Skeletal muscle tissue (tissue), 4 donors: Measurements from ENCODE around the gene SARNP. TPM values are rescaled to one million over a fixed set of nuclear protein-coding genes. Genes with fewer than 3 reads are reported as not detected.

Source experiments
- H3K27ac ChIP-seq: one replicate; pipeline ENCODE4 v1.7.0; 2013; ENCODE audit warnings: mild to moderate bottlenecking, low read depth, low read length, inconsistent platforms
- H3K27me3 ChIP-seq, 3 donors: one replicate each; pipeline ENCODE4 v1.7.0; 2013; ENCODE audit warnings: low read length in 3 of 3; ENCODE audit not compliant: control insufficient read depth in 3 of 3, insufficient read depth in 3 of 3
- H3K36me3 ChIP-seq, 3 donors: one replicate each; pipeline ENCODE4 v1.7.0; 2013; ENCODE audit warnings: low read length in 3 of 3; ENCODE audit not compliant: control insufficient read depth in 3 of 3, insufficient read depth in 3 of 3
- H3K4me1 ChIP-seq, 3 donors: one replicate each; pipeline ENCODE4 v1.7.0; 2013; ENCODE audit warnings: low read length in 3 of 3, mild to moderate bottlenecking in 3 of 3; ENCODE audit not compliant: control insufficient read depth in 3 of 3, insufficient read depth in 3 of 3
- H3K4me3 ChIP-seq, 3 donors: one replicate each; pipeline ENCODE4 v1.7.0; 2013; ENCODE audit warnings: low read length in 3 of 3
- H3K9ac ChIP-seq, 3 donors: one replicate each; pipeline ENCODE4 v1.7.0; 2013; ENCODE audit warnings: low read length in 3 of 3, mild to moderate bottlenecking in 3 of 3, moderate library complexity in 2 of 3, low read depth in 1 of 3
- H3K9me3 ChIP-seq, 3 donors: one replicate each; pipeline ENCODE4 v1.7.0; 2013; ENCODE audit warnings: low read length in 3 of 3; ENCODE audit not compliant: control insufficient read depth in 3 of 3
- total RNA-seq: library from RNA; depleted of rRNA; stranded (reverse); fragments of >200 nt; gene quantifications from one replicate; pipeline ENCODE4 v1.2.3, GENCODE V29; 2014
- donor health status: Osteomylitis.

Gene SARNP
- total RNA-seq, 1 donor from 2014 or later = 71.5 TPM

DNA sequence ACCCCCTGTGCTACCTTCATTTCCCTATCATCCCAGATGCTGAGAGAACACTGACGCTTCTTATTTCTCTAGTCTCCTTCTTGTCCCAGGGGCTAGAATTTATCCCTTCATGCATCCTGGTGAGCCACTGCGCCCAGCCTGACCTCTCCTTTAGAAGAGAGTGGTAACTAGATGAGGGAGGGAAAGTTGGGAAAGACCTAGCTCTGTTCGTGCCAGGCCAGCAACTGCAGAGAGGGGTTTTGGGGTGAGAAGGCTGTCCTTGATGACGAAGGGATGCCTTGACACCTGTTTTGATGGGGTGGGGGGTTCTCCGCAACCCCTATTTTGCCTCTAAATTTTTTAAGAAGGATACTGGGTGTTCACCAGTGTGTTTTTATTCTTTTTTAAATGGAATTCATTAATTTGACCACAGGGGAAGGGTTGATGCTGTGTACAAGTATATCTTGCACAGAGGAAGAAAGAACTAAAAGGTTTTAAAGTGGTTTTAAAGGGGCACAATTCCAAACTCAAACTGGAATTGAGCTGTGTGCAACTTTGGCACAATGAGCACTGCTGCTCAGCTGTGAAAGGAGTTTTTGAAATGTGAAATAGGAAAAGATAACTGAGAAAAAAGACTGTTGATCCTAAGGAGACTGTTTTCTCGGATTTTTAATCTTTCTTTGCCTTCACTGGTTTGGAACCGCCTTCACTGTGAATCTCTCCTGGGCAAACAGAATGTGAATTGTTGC is 32.3 kb upstream of the SARNP start:
- H3K9ac ChIP-seq = no peak overlapping the region

DNA sequence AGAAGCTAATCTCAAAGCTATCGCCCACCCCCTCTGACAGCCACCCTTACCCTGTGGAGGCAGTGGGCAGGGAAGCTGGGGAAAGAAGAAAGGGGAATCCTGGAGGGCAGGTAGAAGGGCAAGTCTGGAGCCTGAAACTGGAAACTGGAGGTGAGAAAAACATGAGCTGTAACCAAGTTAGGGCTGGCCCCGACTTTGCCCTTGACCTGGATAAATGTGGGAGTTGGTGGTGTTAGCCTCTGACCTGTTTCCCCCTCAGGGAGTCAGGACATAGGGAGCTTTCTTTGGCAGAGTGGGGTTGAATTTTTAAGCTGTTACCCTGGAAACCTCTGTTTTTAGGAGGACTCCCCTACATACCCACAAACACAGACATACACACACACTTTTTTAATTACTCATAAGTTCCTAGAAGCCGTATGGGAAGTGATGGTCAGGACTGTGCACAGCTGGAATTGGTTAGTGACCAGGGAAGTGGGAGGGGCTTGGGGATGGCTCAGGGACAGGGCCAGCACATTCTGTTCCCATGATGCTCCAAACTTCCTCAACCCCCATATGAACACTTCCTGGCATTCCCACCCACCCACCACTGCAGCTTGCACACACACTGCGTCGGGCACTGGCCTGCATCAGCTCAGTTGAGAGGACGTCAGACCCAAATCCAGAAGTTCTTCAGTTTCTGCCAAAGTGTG is 30.2 kb upstream of the SARNP start:
- no peaks in the 10 kb centered on the region for H3K9me3 ChIP-seq
- H3K36me3 ChIP-seq = no peaks in the 10 kb centered on the region
- peak overlapping the region; percentile 88 for H3K27ac ChIP-seq
- H3K4me3 ChIP-seq = no peak overlapping the region
- H3K27me3 ChIP-seq = peaks cover 4 to 18% (median 7%) of the 10 kb centered on the region in 3 donors
- H3K9ac ChIP-seq = peak overlapping the region in 2 of 3 donors; percentile 33 to 34
- peaks cover 7 to 16% (median 8%) of the 10 kb centered on the region in 3 donors for H3K4me1 ChIP-seq

More for the DNA sequence above, 32.3 kb upstream of the SARNP start:
- Histone ChIP-seq H3K36me3 (no peaks in the 10 kb centered on the region), H3K9me3 (no peaks in the 10 kb centered on the region), H3K27ac (peak overlapping the region; percentile 88), H3K27me3 (peaks cover 4 to 11% (median 7%) of the 10 kb centered on the region in 3 donors), H3K4me3 (no peak overlapping the region), H3K4me1 (peaks cover 7 to 14% (median 8%) of the 10 kb centered on the region in 3 donors)

DNA sequence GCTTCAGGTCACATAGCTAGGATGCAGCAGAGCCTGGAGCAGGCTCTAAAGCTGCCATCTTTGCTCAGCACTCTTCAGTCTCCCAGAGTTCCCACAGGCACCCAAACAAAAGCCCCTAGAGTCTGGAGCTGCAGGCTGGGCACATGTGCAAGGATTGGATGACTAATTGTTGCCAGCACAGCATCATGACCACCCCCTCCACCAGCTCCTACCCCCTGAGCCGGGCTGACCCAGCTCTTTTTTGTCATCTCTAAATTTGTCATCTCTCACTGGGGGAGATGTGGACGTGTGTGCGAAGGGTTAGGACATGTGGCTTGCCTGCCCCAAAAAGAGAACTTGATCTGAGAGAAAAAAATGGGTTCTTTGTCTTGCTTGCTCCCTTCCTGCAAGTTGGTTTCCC is 29.5 kb upstream of the SARNP start:
- Histone ChIP-seq H3K27ac (peak overlapping the region; percentile 88), H3K9ac (no peak overlapping the region), H3K36me3 (no peaks in the 10 kb centered on the region), H3K27me3 (peaks cover 4 to 24% (median 7%) of the 10 kb centered on the region in 3 donors), H3K4me1 (peaks cover 7 to 16% (median 8%) of the 10 kb centered on the region in 3 donors), H3K9me3 (no peaks in the 10 kb centered on the region), H3K4me3 (no peak overlapping the region)

DNA sequence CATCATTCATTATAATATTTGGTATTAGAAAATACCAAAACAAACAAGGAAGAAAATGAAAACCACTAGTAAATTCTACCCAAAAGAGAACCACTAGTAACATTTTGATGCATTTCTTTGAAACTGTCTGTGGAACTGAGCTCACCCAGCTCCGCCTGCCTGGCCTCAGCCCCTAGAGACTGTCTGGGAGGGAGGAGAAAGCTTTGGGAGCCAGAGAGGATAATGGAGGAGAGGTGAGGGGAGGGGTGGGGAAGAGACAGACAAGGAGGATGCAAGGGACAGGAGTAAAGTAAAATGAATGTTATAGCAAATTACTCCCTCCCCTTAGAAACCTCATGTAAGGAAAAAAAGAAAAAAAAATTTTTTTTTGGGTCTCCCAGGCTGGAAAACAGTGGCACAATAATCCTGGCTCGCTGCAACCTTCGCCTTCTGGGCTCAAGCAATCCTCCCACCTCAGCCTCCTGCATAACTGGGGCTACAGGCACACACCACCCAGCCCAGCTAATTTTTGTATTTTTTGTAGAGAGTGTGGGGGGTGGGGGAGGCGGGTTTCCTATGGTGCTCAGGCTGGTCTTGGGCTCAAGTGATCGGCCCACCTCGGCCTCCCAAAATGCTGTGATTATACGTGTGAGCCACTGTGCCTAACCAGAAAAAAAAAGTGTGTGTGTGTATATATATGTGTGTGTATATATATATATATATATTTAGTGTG is 28.4 kb upstream of the SARNP start:
- peaks cover 7 to 16% (median 8%) of the 10 kb centered on the region in 3 donors for H3K4me1 ChIP-seq
- H3K9ac ChIP-seq = no peak overlapping the region
- H3K27ac ChIP-seq = peak overlapping the region; percentile 57

DNA sequence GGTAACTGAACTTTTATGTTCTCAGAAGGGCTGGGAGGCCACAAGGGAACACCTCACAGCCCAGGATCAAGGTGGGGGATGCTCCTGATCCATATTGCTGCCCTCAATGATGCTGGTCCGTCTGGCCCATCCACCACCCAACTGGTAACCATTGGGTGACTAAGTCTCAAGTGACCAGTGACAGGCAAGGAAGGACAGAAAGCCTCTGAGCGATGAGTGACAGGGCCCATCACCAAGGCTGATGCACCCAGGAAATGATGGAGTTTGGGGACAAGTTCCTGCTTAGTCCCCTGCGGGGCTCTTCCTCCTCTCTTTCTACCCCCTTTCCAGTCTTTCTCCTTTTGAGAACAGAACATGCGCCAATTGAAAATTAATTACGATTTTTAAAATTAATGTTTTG is 27.8 kb upstream of the SARNP start:
- Histone ChIP-seq H3K27ac (peak overlapping the region; percentile 57), H3K4me3 (no peak overlapping the region), H3K9me3 (no peaks in the 10 kb centered on the region), H3K9ac (no peak overlapping the region), H3K27me3 (peaks cover 4 to 23% (median 6%) of the 10 kb centered on the region in 3 donors), H3K36me3 (no peaks in the 10 kb centered on the region), H3K4me1 (peaks cover 7 to 16% (median 8%) of the 10 kb centered on the region in 3 donors)

More for the DNA sequence above, 28.4 kb upstream of the SARNP start:
- H3K27me3 ChIP-seq = peaks cover 4 to 24% (median 7%) of the 10 kb centered on the region in 3 donors
- H3K4me3 ChIP-seq = no peak overlapping the region
- no peaks in the 10 kb centered on the region for H3K9me3 ChIP-seq
- H3K36me3 ChIP-seq = no peaks in the 10 kb centered on the region

DNA sequence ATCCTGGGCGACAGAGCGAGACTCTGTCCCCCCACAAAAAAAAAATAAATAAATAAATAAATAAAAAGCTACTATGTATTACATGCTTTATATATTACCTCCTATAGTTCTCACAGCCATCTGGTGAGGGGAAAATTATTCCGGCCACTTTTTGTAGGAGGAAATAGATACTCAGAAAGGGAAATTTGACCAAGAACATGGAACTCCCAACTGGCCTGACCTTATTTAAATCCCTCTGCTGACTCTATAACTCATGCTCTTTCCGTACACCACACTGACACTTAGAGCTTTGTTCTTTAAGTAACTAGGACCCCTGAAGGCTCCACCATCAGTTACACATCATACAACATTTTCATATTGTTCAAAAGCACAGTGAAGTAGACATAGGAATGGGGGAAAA is 27.4 kb upstream of the SARNP start:
- H3K4me1 ChIP-seq = peaks cover 7 to 16% (median 8%) of the 10 kb centered on the region in 3 donors
- no peak overlapping the region for H3K4me3 ChIP-seq
- peak overlapping the region; percentile 57 for H3K27ac ChIP-seq
- no peaks in the 10 kb centered on the region for H3K36me3 ChIP-seq
- H3K9me3 ChIP-seq = no peaks in the 10 kb centered on the region
- peaks cover 3 to 23% (median 4%) of the 10 kb centered on the region in 3 donors for H3K27me3 ChIP-seq
- no peak overlapping the region for H3K9ac ChIP-seq

DNA sequence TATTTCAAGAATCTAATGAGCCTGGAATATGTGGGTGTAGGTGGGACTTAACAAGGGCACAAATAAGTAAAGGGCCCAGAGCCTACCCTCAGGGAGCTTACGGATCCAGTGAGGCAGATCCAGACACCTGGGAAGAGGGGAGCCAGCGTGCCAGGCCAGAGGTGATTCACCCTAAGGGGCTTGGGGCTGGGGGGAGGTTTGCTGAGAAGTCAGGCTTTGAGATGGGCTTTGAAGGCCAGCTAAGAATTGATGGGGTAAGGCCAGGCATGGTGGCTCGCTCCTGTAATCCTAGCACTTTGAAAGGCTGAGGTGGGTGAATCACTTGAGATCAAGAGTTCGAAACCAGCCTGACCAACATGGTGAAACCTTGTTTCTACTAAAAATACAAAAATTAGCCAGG is 25.9 kb upstream of the SARNP start:
- H3K27me3 ChIP-seq = peaks cover 1 to 21% (median 2%) of the 10 kb centered on the region in 3 donors
- no peaks in the 10 kb centered on the region for H3K36me3 ChIP-seq
- H3K9ac ChIP-seq = no peak overlapping the region
- H3K27ac ChIP-seq = peak overlapping the region; percentile 67
- H3K4me1 ChIP-seq = peaks cover 4 to 10% (median 5%) of the 10 kb centered on the region in 3 donors
- H3K9me3 ChIP-seq = no peaks in the 10 kb centered on the region
- H3K4me3 ChIP-seq = no peak overlapping the region

DNA sequence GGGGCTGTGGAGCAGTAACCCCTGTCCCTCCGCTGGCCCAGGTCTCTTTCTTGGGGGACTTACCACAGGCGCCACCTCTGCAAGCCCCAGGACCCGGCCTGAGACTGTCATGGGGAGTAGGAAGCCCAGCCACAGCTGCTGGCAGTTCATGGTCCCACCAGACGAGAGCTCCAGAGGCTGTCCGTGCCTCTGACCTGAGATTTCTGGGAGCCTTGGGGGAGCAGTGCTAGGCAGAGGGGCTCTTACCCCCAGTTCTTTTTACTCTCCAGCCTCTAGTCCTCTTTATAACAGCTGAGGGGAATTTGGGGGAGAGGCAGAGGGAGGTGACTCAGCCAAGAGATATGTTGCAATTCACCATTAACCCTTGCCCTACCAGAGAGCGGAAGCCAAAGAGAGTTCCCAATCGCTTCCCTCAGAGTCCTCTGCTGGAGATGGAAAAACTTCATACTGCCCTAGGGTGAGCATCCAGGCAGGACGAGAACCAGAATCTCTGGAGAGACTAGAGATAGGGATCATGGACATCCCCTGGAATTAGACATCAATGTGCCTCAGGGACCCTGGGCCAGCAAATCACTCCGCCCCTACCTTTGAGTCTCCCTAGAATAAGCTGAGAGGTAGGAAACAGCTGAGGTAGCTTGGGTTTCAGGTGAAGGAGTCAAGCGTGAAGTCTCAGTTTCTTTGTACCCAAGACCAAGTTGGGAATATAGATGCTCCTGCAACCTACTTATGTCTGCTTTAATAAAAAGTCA is 25.3 kb upstream of the SARNP start, which contains the start of gene MMP19:
Gene MMP19, minus strand, starts transcription at position 256 of the 749 bp plus-strand sequence. Its CDS starts 106 bp downstream, at position 150.
- Histone ChIP-seq H3K4me3 (peak within 1 kb of the TSS; percentile 56 to 72 (median 60)), H3K27ac (peak within 1 kb of the TSS; percentile 67), H3K27me3 (peaks cover 5 to 26% (median 6%) of the 10 kb centered on the region in 3 donors), H3K36me3 (no peaks in the 10 kb centered on the region), H3K9me3 (no peaks in the 10 kb centered on the region), H3K9ac (peak within 1 kb of the TSS; percentile 27 to 74 (median 62)), H3K4me1 (peaks cover 3 to 8% (median 5%) of the 10 kb centered on the region in 3 donors)
